Naive thymus-derived CD4-positive, alpha-beta T cell (primary cell): ENCODE data around the gene DEF6. TPM values are rescaled to one million over a fixed set of nuclear protein-coding genes. Genes with fewer than 3 reads are reported as not detected.

ENCODE experiments used
- ATAC-seq: fragments of 150-1000 bp; cut with Tn5 transposase; 2 replicates; pipeline ENCODE4 v1.10.0; 2021; ENCODE audit warnings: mild to moderate bottlenecking, moderate library complexity
- CTCF ChIA-PET: fragments of 350-600 bp; sonication (Branson Sonifier 250); formaldehyde crosslinking; loops from one replicate; lab custom pipeline; 2021; ENCODE audit warnings: antibody characterized with exemption; lab: Charles Lee
- POLR2A ChIA-PET: fragments of 350-600 bp; sonication (Branson Sonifier 250); formaldehyde crosslinking; loops from one replicate; lab custom pipeline; 2021; ENCODE audit warnings: antibody characterized with exemption, inconsistent platforms; lab: Charles Lee
- DNase-seq, 9 donors: peaks; one replicate each; pipeline versions ENCODE4 v3.0.0 to v3.0.0-alpha.2; 2020 to 2022; ENCODE audit warnings: mixed read lengths in 1 of 9
- H3K27ac ChIP-seq: one replicate; pipeline ENCODE4 v1.7.0; 2013; ENCODE audit warnings: mild to moderate bottlenecking, low read depth, low read length, moderate library complexity
- H3K27me3 ChIP-seq, 2 donors: one replicate each; pipeline ENCODE4 v1.7.0; 2013; ENCODE audit warnings: low read length in 2 of 2, mild to moderate bottlenecking in 2 of 2, moderate library complexity in 2 of 2; ENCODE audit not compliant: control insufficient read depth in 2 of 2, insufficient read depth in 2 of 2
- H3K36me3 ChIP-seq, 3 experiments: 1 replicate in 2 of 3; 2 replicates in 1 of 3; pipeline ENCODE4 v1.7.0; 2013; ENCODE audit warnings: low read length in 3 of 3, mild to moderate bottlenecking in 3 of 3, moderate library complexity in 1 of 3; ENCODE audit not compliant: insufficient read depth in 3 of 3, control insufficient read depth in 2 of 3
- H3K4me1 ChIP-seq, 2 donors: one replicate each; pipeline ENCODE4 v1.7.0; 2013; ENCODE audit warnings: low read length in 2 of 2, mild to moderate bottlenecking in 2 of 2, moderate library complexity in 1 of 2; ENCODE audit not compliant: control insufficient read depth in 2 of 2, insufficient read depth in 2 of 2
- H3K4me3 ChIP-seq: 2 replicates; pipeline ENCODE4 v1.7.0; 2013; ENCODE audit warnings: mild to moderate bottlenecking, low read length
- H3K9me3 ChIP-seq, 3 experiments: 1 replicate in 2 of 3; 2 replicates in 1 of 3; pipeline ENCODE4 v1.7.0; 2013; ENCODE audit warnings: low read length in 3 of 3; ENCODE audit not compliant: control insufficient read depth in 2 of 3
- H3K27ac Mint-ChIP-seq, 9 donors: one replicate each; pipeline ENCODE4 v1.8.0; 2020 to 2022; ENCODE audit warnings: mixed read lengths in 9 of 9, mild to moderate bottlenecking in 8 of 9, moderate library complexity in 5 of 9, inconsistent platforms in 2 of 9
- H3K27me3 Mint-ChIP-seq, 5 donors: one replicate each; pipeline ENCODE4 v1.8.0; 2021 to 2022; ENCODE audit warnings: mixed read lengths in 5 of 5, mild to moderate bottlenecking in 1 of 5
- H3K36me3 Mint-ChIP-seq, 5 donors: one replicate each; pipeline ENCODE4 v1.8.0; 2020 to 2022; ENCODE audit warnings: mixed read lengths in 5 of 5, mild to moderate bottlenecking in 3 of 5, inconsistent platforms in 1 of 5
- H3K4me1 Mint-ChIP-seq, 7 donors: one replicate each; pipeline ENCODE4 v1.8.0; 2020 to 2022; ENCODE audit warnings: mixed read lengths in 7 of 7, mild to moderate bottlenecking in 3 of 7, inconsistent platforms in 1 of 7
- H3K4me3 Mint-ChIP-seq, 10 donors: one replicate each; pipeline ENCODE4 v1.8.0; 2020 to 2022; ENCODE audit warnings: mild to moderate bottlenecking in 10 of 10, mixed read lengths in 10 of 10, moderate library complexity in 6 of 10, inconsistent platforms in 2 of 10
- H3K9me3 Mint-ChIP-seq, 11 donors: one replicate each; pipeline ENCODE4 v1.8.0; 2020 to 2022; ENCODE audit warnings: mixed read lengths in 11 of 11, mild to moderate bottlenecking in 4 of 11, inconsistent platforms in 1 of 11, moderate library complexity in 1 of 11
- intact Hi-C, 2 donors: fragments of 100-400 bp; cut with micrococcal nuclease; formaldehyde crosslinking; loops; one replicate each; pipeline ENCODE4 v1.15.1; 2023
- polyA plus RNA-seq, 2 donors: library from polyadenylated mRNA; unstranded; fragments of 300-500 nt; fragmentation: Illumina TruSeq; gene quantifications; one replicate each; pipeline ENCODE4 v1.2.3, GENCODE V29; 2021
- total RNA-seq, 6 experiments: library from RNA in 5 of 6; stranded (reverse) in 5 of 6; gene quantifications; 1 replicate in 5 of 6; 2 replicates in 1 of 6; pipeline ENCODE4 v1.2.3 and lab custom pipeline; 2021 to 2026

The DEF6 gene
- total and polyA plus RNA-seq, 7 experiments from 2014 or later: 113 to 250 (median 225) TPM

GRCh38 chr6:35362200-35362599 is 64.6 kb downstream of the DEF6 start:
- H3K27me3 ChIP-seq: no peaks in the 10 kb centered on the region
- peaks cover 40 to 81% (median 71%) of the 10 kb centered on the region in 7 donors for H3K4me1 Mint-ChIP-seq
- H3K36me3 ChIP-seq: peaks cover 1 to 26% (median 3%) of the 10 kb centered on the region in 3 experiments
- no peak for DNase-seq
- H3K27ac ChIP-seq: no peak overlapping the region
- peaks cover 0 to 4% (median 0%) of the 10 kb centered on the region in 11 donors for H3K9me3 Mint-ChIP-seq
- H3K9me3 ChIP-seq: no peaks in the 10 kb centered on the region
- ATAC-seq: no peak
- intact Hi-C loops: no loop called here
- H3K4me3 ChIP-seq: no peak overlapping the region
- H3K4me1 ChIP-seq: peaks cover 0 to 17% of the 10 kb centered on the region in 2 donors
- peak overlapping the region in 1 of 10 donors; percentile 17 for H3K4me3 Mint-ChIP-seq
- POLR2A ChIA-PET: interaction anchor here (0.8 to 1.4 kb wide), 2 partner anchors 11 to 14 kb away, joined by 4 to 6 read pairs; no protein-coding TSS in a partner anchor
- peak overlapping the region in 8 of 9 donors; percentile 60 to 94 (median 82) for H3K27ac Mint-ChIP-seq
- H3K36me3 Mint-ChIP-seq: peaks cover 4 to 33% (median 13%) of the 10 kb centered on the region in 5 donors
- CTCF ChIA-PET: no interaction called here
- H3K27me3 Mint-ChIP-seq: no peaks in the 10 kb centered on the region

DNA sequence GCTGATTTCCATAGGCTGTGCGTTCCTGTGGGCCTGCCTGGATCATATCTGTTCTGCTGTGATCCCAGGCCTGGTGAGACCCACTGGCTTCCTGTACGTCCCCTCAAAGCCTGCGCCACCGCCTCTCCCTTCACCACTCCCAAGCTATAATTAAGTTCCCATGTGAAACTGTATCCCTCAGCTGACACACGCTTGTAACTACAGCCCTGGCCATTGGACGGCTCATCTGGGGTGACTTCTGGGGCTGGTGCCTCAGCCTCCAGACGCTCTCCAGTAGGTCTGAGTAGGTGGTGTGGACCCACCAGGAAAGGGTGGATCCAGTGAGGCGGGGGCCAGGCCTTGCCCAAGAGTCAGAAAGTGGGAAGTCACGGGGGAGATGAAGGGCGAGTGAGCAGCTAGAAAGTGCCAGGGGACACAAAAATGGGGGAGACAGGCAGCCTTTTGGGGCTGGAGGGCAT is 65.7 kb downstream of the DEF6 start:
- peaks cover 43 to 85% (median 72%) of the 10 kb centered on the region in 7 donors for H3K4me1 Mint-ChIP-seq
- CTCF ChIA-PET: interaction anchor here (0.9 kb wide), 1 partner anchor 86 kb away, joined by 4 read pairs; no protein-coding TSS in a partner anchor
- H3K27me3 Mint-ChIP-seq: no peaks in the 10 kb centered on the region
- H3K4me3 Mint-ChIP-seq: no peak overlapping the region
- H3K27ac Mint-ChIP-seq: peak overlapping the region in 8 of 9 donors; percentile 17 to 94 (median 81)
- H3K36me3 Mint-ChIP-seq: peaks cover 4 to 35% (median 7%) of the 10 kb centered on the region in 5 donors
- no peak overlapping the region for H3K27ac ChIP-seq
- H3K4me1 ChIP-seq: peaks cover 1 to 21% of the 10 kb centered on the region in 2 donors
- intact Hi-C loops: no loop called here
- H3K9me3 ChIP-seq: no peaks in the 10 kb centered on the region
- ATAC-seq: peak; percentile 58
- H3K27me3 ChIP-seq: no peaks in the 10 kb centered on the region
- no peak overlapping the region for H3K4me3 ChIP-seq
- H3K36me3 ChIP-seq: peaks cover 0 to 19% (median 0%) of the 10 kb centered on the region in 3 experiments
- POLR2A ChIA-PET: no interaction called here
- peaks cover 0 to 4% (median 0%) of the 10 kb centered on the region in 11 donors for H3K9me3 Mint-ChIP-seq
- no peak for DNase-seq

DNA sequence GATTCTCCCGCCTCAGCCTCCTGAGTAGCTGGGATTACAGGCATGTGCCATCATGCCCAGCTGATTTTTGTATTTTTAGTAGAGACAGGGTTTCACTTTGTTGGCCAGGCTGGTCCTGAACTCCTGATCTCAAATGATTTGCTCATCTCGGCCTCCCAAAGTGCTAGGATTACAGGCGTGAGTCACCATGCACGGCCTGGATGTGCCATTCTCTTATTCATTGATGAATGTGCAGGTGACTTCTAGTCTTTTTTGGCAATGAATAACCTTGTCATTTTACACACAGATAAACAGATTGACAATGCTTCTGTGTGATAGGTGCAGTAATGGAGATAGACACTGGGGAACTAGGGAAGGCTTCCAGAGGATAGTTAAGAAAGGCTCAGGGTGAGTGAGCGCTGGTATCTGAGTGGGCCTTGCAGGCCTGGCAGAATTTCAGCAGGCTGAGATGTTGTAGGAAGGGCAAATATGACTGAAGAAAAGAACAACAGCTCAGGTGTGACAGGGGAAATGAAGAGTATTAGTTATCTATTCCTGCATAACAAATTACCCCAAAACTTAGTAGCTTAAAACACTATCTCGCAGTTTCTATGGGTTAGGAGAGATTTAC is 68.1 kb downstream of the DEF6 start:
- H3K9me3 ChIP-seq: no peaks in the 10 kb centered on the region
- H3K4me1 Mint-ChIP-seq: peaks cover 52 to 85% (median 72%) of the 10 kb centered on the region in 7 donors
- peaks cover 0 to 9% (median 0%) of the 10 kb centered on the region in 3 experiments for H3K36me3 ChIP-seq
- intact Hi-C loops: loop anchor here in 1 of 2 donors (5.0 kb wide), 1 partner anchor 52 kb away; no protein-coding TSS in a partner anchor
- CTCF ChIA-PET: interaction anchor here (0.6 to 1.3 kb wide), 4 partner anchors 38 to 98 kb away, joined by 3 to 7 read pairs (median 4); no protein-coding TSS in a partner anchor
- peaks cover 0 to 40% (median 5%) of the 10 kb centered on the region in 5 donors for H3K36me3 Mint-ChIP-seq
- POLR2A ChIA-PET: no interaction called here
- no peak overlapping the region for H3K27ac ChIP-seq
- no peak overlapping the region for H3K4me3 ChIP-seq
- DNase-seq (no peak), ATAC-seq (no peak)
- H3K4me1 ChIP-seq: peaks cover 24 to 40% of the 10 kb centered on the region in 2 donors
- peak overlapping the region in 1 of 10 donors; percentile 4 for H3K4me3 Mint-ChIP-seq
- peaks cover 0 to 4% (median 0%) of the 10 kb centered on the region in 11 donors for H3K9me3 Mint-ChIP-seq
- no peaks in the 10 kb centered on the region for H3K27me3 Mint-ChIP-seq
- no peaks in the 10 kb centered on the region for H3K27me3 ChIP-seq
- peak overlapping the region; percentile 9 to 94 (median 72) for H3K27ac Mint-ChIP-seq

- Histone ChIP-seq H3K9me3 (no peaks in the 10 kb centered on the region), H3K27me3 (no peaks in the 10 kb centered on the region), H3K27ac (no peak overlapping the region), H3K36me3 (peaks cover 0 to 6% (median 0%) of the 10 kb centered on the region in 3 experiments), H3K4me3 (no peak overlapping the region), H3K4me1 (peaks cover 29 to 41% of the 10 kb centered on the region in 2 donors)
- no peak for DNase-seq
- peaks cover 0 to 4% (median 0%) of the 10 kb centered on the region in 11 donors for H3K9me3 Mint-ChIP-seq
- peak overlapping the region in 8 of 9 donors; percentile 9 to 94 (median 76) for H3K27ac Mint-ChIP-seq
- ChIA-PET CTCF (interaction anchor here (1.3 kb wide), 1 partner anchor 38 kb away, joined by 7 read pairs; no protein-coding TSS in a partner anchor), POLR2A (no interaction called here)
- peaks cover 0 to 42% (median 7%) of the 10 kb centered on the region in 5 donors for H3K36me3 Mint-ChIP-seq
- H3K4me1 Mint-ChIP-seq: peaks cover 57 to 85% (median 72%) of the 10 kb centered on the region in 7 donors
- H3K27me3 Mint-ChIP-seq: no peaks in the 10 kb centered on the region
- ATAC-seq: no peak
- intact Hi-C loops: loop anchor here in 1 of 2 donors (5.0 kb wide), 1 partner anchor 51 kb away; no protein-coding TSS in a partner anchor
- no peak overlapping the region for H3K4me3 Mint-ChIP-seq
These were observed 68.6 kb downstream of the DEF6 start for GRCh38 chr6:35366204-35366596.

DNA sequence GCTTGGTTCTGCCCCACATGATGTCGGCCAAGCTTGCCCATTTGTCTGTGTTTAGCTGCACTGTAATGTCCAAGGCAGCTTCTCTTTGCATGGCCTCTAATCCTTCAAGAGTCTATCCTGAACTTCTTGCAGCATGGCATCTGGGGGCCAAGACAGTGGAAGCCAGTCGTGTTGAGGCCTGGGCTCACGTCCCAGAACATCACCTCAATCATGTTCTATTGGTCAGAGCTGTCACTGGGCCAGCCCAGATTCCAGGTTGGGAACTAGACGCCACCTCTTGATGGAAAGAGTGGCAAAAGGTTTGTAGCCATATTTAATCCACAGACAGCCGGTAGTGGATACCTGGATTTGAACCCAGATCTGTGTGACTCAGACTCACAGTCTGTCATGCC is 70.0 kb downstream of the DEF6 start:
- Histone ChIP-seq H3K27me3 (no peaks in the 10 kb centered on the region), H3K36me3 (peaks cover 0 to 3% (median 0%) of the 10 kb centered on the region in 3 experiments), H3K4me3 (no peak overlapping the region), H3K9me3 (no peaks in the 10 kb centered on the region), H3K4me1 (peaks cover 35 to 43% of the 10 kb centered on the region in 2 donors), H3K27ac (peak overlapping the region; percentile 32)
- intact Hi-C loops: loop anchor here (2.0 to 5.0 kb wide), 2 partner anchors 19 to 50 kb away; no protein-coding TSS in a partner anchor
- Mint-ChIP-seq H3K27ac (peak overlapping the region in 8 of 9 donors; percentile 63 to 94 (median 85)), H3K9me3 (peaks cover 0 to 4% (median 0%) of the 10 kb centered on the region in 11 donors), H3K27me3 (no peaks in the 10 kb centered on the region), H3K4me1 (peaks cover 52 to 83% (median 71%) of the 10 kb centered on the region in 7 donors), H3K36me3 (peaks cover 0 to 44% (median 9%) of the 10 kb centered on the region in 5 donors), H3K4me3 (no peak overlapping the region)
- ATAC-seq (no peak), DNase-seq (no peak)
- CTCF ChIA-PET: interaction anchor here (1.2 to 1.3 kb wide), 2 partner anchors 26 to 81 kb away, joined by 3 read pairs; no protein-coding TSS in a partner anchor
- POLR2A ChIA-PET: interaction anchor here (1.1 to 1.5 kb wide), 3 partner anchors 9 to 34 kb away, joined by 3 to 4 read pairs (median 3); no protein-coding TSS in a partner anchor
